Stimulated activated CD4-positive, alpha-beta T cell treated with anti-CD3 and anti-CD28 coated beads, Interleukin-4, amount 100 ng/mL, for 24 hours (primary cell): Measurements from ENCODE around the gene CREB5.

Source experiments
- DNase-seq: peaks from one replicate; pipeline ENCODE4 v3.0.0-alpha.2; 2020

The CREB5 gene

GRCh38 chr7:28435732-28436378, 23.5 kb downstream of the CREB5 start:
- DNase-seq: no peak

DNA sequence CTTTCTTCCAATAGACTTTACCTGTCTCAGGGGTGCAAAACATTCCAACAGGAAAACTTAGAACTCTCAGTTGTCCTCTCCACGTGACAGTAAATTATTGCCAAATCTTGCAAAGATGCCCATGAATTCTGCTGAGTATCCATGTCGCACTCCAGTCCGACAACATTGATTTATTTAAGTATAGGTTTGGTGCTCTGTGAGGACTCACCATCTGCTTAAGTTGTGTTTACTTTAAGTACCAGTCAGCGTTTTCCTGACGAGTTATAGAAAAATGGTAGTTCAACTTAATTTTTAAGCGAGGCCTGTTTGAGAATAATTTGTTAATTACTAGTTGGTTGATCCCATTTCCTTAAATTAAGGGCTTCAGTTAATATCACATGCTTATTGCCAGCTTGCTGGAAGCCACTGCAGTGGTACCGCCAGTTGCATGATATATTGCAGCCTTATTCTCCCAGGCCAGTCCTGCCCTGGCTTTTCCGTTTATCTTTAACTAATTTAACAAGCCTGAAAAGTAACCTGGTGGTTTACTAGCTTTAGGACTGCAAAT, 27.8 kb downstream of the CREB5 start:
- no peak for DNase-seq

GRCh38 chr7:28442540-28443420, 30.5 kb downstream of the CREB5 start:
- DNase-seq: no peak

DNA sequence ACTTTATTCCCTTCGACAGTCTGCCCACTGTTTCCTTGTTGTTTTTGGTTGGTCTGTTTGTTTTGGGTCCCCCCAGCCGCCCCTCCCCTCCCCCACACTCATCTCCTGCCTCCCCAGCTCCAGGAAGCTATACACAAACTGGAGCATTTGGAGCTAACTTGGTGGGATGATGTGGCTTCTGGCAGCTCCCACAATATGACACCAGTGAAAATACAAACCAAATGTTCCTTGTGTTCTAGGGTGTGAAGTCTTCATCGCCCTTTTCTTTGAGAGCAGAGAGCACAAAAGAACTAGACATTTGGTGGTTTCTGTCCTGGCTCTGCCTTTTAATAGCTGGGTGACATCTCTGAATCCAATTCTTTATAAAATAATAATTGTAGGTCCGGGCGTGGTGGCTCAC, 33.8 kb downstream of the CREB5 start:
- no peak for DNase-seq

DNA sequence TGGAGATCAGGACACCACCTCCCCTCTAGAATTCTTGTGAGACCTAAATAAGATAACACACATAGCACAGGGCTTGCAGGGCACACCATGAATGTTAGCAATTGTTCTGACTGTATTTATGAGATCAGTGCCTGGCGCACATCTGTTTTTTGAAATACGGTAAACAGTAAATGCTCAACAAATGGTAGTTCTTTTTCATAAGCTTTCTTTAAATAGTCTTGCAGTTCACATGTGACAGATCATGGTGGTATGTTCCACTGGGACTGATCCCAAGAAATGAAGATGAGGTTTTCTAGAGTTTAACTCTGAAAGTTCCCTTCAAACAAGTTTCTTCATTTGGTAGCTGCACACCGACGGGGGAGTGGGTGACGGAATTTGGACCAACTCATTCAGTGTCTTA, 34.8 kb downstream of the CREB5 start:
- DNase-seq: no peak

DNA sequence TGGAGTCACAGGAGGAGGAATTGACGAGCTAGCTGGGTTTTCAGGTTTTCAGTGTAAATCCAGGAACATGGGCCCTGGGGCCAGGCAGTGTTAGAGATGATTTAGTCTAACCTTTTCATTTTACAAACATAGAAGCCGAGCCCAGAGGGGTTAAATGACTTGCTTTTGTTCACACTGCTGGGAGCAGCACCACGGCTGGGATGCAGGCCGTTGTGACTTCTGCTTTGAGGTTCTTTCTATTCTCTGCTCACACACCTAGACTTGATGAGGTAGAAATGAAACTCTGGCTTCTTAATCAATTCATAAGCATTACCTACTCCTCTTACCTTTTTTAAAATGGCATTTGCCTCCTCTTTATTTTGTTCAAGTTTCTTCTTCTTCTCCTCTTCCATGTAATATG, 36.4 kb downstream of the CREB5 start:
- DNase-seq: no peak

- no peak for DNase-seq
These were observed 40.4 kb downstream of the CREB5 start for GRCh38 chr7:28452681-28453080.

GRCh38 chr7:28455486-28455885, 43.2 kb downstream of the CREB5 start:
- DNase-seq: no peak

- no peak for DNase-seq
These were observed 43.7 kb downstream of the CREB5 start for GRCh38 chr7:28456044-28456443.

DNA sequence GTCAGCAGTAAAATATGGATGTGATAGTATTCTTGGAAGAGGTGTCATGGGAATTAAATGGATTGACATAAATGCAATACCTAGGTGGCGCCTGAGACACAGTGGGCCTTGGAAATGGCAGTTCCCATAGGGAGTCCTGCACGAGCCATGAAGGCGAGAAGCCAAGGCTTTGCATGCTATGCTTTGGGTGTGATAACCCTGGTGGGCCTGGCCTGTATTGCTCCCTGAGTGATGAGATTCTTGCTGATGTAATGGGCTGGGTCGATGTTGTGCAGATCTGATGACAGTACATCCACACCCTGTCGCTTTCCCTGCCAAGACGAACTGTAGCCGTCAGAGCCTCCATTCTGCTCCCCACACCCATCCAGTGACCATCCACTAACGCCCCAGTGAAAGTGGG, 46.4 kb downstream of the CREB5 start:
- no peak for DNase-seq

GRCh38 chr7:28459306-28459705, 47.0 kb downstream of the CREB5 start:
- no peak for DNase-seq

DNA sequence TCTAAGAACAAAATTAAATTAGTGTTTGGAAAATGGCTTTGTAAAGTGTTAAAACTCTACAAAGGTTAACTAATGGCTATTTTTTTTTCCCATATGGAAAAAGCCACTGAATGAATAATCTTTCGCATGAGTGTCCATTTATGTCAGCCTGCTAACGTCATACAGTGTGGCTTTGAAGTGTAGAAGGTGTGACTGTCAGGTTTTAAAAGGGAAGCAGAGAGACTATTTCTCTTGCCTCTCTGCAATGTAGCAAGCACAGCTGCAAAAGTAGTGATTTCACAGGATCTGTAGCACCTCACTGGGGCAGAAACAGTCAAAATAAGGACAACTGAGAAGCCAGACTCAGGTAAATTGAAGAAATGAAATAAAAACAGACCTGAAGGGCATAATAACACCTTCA, 53.4 kb downstream of the CREB5 start:
- no peak for DNase-seq

DNA sequence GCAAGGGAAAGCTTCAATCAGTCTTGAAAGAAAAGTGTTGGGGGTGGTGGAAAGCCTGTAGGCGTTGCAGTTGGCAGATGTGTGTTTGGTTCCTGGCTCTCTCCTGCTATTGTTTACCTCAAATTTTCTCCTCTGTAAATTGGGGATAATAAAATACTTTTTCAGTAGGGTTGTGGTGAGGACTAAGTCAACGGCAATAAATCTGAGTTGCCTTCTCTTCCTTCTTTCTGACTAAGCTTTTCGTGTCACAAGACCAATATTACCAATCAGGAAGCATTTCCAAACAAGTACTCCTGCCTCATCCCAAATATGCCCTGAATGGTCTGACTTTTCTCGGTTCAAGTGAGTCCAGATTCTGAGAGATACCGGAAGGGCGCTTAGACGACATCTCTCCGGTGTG, 54.0 kb downstream of the CREB5 start:
- no peak for DNase-seq

- DNase-seq: no peak
These were observed 54.6 kb downstream of the CREB5 start for GRCh38 chr7:28466885-28467284.

DNA sequence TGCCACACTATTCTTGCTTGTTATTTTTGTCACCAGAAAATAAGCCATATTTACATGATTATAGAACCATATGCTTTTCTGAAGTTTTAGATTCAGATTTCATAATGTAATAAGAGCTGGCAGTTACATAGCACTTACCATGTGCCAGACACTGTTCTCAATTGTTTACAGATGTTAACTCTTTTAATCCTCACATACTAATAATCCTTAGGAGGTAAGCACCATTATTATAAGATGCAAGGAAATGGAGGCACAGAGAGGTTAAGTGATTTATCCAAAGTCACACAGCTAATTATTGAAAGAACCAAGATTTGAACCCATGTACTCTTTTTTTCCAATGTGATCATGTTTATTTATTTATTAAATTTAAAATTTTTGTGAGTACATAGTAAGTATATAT, 57.2 kb downstream of the CREB5 start:
- no peak for DNase-seq

- no peak for DNase-seq
These were observed 58.0 kb downstream of the CREB5 start for GRCh38 chr7:28470344-28470743.

DNA sequence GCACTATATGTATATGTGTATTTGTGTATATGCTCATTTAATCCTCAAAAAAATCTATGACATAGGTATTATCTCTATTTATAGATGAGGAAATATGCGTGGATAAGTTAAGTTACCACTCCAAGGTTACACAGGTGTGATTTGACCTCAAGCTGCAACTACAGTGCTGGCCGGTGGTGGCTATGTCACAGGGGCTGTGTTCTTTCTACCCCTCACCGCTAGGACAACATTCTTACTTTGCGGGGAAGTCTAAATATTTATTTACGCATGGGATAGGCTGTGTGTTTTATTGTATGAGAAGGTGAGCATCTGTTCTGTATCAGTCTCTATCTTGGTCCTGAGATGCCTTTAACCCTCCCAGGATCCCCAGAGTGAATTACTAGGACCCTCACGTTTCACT, 60.0 kb downstream of the CREB5 start:
- no peak for DNase-seq

- DNase-seq: no peak
These were observed 61.4 kb downstream of the CREB5 start for GRCh38 chr7:28473571-28474281.

DNA sequence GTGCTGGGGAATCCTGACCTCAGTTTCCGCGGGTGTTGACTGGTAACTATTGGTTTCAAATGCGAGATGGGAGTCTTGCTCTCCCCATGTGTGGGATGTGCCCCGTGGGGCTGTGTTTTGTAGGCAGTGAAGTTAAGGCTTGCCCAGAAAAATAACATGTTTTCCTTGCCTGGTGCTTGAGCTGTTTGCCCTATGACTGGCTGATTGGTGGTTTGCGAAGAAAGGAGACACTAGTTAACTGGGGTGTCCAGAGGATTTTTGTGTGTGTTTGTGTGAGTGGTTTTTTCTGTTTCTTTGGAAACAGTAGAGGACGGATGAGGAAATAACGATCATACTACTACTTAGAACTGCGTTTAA, 61.9 kb downstream of the CREB5 start:
- DNase-seq: no peak

DNA sequence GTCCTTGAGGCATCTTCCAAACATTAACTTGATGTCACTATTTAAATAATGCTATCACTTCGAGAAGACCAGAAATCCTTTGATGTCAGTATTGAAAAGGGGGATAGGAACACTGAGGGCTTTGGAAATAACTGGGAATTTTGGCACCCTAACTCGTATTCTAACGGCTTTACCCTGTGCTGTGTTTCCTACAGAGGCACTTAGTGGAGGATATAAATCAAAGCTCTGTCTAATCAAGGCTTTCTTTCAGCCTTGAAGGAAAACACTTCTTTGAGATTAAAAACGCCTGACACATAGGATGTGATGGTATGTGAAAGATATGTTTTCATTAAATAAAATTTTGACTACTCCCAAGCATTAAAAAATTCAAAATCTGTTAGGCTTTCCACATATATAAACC, 62.3 kb downstream of the CREB5 start:
- DNase-seq: no peak

DNA sequence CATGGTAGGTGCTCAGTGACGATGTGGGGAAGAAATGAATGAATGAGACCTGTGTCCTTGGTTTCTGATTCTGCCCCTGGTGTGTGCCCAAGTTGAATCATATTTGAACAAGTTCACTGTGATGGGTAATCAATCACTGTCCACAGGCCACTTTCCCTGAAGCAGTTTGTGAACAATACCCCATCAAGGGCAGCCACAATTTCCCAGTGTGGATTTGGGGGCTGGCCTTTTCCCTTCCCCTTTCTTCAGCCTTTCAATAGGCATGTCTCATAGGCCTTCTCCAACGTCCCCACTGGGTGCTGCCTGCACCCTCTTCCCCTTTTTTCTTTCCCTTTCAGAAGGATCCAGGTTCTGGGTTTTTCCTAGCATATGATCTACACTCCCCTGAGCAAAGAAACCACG, 64.7 kb downstream of the CREB5 start:
- DNase-seq: no peak

- no peak for DNase-seq
These were observed 66.3 kb downstream of the CREB5 start for GRCh38 chr7:28478656-28479055.

DNA sequence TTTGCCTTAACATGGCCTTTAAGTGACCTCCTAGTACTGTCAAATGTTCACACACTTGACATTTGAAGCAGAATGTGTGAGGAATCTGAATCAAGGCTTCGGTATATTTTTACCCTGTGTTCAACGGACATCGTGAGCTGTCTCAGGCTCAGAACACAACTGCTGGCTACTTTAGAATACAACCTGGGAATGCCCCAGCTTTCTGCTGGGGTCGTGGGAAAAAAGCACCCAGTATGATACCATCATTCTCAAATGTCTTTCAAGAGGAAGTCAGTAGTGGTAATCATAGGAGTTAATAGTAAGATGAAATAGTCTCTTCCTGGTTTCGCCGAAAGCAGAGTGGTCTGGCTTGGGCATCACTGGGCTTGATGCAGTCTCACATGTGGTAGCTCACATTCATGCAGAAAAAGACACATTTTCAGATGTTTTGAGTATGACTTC, 67.2 kb downstream of the CREB5 start:
- no peak for DNase-seq

GRCh38 chr7:28480595-28480994, 68.3 kb downstream of the CREB5 start:
- DNase-seq: no peak
